GM21717 (cell line): ENCODE data around the gene DGKG.
A peak's percentile ranks its signal among the peaks of the same experiment; 100 is the strongest.

Experiments used
- ATAC-seq: cut with Tn5 transposase; IDR thresholded peaks from one replicate; pipeline ENCODE4 v1.9.1; 2021; ENCODE audit warnings: mild to moderate bottlenecking, moderate library complexity; ENCODE audit not compliant: unreplicated experiment

The DGKG gene

DNA sequence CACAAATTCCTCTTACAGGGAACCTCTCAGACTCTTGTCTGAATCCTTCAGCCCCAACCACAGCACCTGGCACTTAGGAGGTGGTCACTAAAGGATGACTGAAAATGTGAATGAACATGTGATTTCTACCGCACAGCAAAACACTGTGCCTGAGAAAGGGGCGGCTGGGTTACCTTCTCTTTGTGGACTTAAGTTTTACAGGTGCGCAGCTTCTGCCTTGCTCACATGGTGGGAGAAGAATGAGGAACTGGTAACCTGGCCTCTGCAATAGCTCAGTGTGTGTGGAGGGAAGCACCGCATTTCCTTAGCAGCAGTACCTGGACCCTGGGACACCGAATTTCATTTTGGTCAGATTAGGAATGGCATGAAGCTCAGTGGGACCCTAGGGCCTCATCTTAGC lies 243.3 kb downstream of the DGKG start:
- no peak for ATAC-seq

DNA sequence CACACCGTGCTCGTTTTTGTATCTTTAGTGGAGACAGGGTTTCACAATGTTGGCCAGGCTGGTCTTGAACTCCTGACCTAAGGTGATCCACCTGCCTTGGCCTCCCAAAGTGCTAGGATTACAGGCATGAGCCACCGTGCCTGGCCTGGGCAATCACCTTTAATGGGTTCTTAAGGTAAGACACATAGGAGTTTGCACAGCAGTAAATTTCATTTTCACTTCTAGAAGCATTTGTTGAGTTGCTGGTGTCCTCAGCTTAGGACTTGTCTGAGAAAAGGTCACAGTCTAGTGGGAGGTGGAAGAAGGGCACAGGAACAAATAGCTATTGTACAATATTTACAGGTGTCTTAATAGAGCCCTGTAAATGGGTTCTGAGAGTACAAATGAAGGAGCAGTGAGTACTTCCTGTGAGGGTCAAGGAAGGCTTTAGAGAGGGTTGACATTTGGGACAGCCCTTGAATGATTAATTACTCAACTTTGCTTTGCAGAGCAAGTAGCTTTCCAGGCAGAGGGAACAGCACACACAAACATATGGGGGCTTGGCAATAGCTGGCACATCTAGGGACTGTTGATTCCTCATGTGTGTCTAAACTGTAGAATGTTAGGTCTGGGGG lies 244.4 kb downstream of the DGKG start:
- ATAC-seq, result no peak

DNA sequence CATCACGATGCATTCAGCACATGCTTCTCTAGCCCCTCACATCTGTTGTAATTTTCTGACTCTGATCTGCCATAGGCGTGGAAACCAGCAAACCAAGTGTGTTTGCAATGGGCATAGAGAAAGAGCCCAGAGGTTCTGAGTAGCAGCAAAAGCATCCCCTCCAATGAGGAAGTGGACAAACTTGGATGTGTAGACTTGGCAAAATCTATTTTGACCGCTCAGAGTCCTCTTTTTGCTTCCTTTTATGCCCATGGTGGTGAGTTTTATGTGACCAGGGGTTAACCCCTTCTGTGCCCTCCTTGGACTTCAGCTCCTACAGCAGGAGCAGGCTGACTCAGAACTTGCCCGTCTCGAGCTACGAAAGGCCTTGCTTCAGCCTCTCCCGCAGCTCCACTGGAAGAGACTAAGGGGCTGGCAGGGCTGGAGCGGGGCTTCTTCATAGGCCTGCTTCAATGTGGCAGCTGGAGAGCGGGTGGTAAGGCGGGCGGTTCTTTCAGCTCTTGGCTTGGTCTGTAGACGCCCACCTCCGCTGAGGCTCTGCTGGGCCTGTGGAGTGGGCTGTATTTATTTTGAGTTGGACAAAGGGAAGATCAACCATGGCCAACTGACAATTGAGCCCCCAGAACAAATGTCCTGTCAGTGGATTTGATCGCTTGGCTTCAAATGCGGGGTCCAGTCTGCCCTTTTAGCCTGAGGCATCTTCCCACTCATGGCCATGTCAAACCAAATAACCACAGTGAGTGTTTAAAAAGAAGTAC lies 246.6 kb downstream of the DGKG start:
- no peak for ATAC-seq

DNA sequence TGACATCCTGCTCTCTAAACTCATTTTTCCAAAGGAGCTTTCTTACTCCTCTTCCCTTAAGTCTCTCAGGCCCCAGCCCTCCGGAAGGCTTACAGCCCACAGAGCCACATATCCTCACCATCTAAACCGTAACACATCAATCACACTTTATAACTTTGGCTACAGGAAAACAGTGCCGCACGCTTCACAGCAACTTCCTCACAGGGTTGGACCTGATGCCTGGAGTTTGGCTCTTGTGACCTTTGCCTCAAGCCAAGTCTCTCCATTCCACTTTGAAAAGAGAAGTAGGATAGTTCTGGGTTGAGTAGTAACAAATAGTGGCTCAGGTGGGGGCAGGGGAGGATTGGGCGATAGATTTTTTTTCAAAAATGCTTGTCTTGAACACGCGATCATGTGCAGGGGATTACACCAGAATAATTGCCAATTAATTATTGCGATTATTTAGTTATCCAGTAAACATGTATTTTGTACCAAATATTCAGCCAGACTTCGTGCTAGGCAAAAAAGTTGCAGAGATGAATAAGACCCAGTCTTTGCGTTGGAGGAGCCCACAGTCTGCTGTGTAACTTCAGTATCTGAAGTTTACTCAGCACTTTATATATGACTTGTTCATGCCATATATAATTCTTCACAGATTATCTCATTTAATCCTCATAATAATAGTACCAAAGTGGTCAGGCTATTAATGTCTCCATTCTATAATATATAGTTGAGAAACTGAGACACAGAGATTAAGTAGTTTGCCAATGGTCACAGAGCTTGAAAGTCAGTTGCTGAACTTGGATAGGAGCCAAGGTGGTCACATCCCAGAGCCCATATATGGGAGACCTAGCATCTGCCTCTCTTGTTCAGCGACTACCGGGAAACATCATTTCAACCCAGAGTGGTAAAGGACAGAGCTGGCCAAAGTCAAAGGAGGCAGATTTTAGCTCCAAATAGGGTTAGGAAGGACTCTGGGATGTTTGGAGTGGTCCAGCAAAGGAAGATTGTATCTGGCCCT lies 250.8 kb downstream of the DGKG start:
- no peak for ATAC-seq

DNA sequence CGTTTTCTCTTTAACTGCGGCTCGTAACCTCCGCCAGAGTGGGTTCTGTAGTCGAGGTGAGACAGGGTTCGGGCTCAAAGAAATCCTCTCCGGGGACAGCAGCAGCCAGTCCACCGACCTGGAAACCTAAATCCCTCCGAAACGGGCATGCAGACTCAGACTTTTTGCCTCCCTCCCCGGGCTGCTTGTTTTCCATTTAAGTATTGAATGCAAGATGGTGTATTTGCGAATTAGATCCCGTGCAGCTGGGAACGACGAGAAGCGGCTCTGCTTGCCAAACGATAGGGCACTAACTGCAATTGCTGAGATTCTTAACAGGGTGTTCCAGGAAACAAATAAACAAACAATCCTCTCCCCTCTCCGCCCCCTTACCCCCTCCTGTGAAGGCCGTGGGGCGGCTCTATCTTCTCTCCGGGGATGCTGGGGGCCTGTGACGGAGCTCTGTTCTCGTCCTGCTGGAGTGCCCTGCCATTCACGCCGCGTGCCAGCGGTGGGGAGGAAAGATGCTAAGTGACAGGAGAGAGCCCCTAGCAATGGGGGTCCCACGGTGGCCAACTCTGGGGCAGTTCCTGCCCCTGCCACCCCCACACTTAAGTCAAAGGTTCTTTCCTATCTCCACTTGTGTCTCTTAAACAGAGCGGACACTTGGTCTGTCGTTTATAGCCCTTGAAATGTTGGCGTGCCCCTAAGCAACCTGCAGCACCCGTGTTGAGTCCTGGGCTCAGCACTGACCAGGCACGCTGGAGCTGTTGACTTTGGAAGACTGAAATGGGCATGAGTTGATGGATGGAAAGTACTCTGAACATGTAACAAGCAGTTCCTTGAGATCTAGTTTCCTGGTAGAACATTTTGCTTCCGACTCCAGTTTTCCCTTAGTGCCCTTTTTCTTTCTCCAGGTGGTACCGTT lies 251.9 kb downstream of the DGKG start:
- no peak for ATAC-seq

DNA sequence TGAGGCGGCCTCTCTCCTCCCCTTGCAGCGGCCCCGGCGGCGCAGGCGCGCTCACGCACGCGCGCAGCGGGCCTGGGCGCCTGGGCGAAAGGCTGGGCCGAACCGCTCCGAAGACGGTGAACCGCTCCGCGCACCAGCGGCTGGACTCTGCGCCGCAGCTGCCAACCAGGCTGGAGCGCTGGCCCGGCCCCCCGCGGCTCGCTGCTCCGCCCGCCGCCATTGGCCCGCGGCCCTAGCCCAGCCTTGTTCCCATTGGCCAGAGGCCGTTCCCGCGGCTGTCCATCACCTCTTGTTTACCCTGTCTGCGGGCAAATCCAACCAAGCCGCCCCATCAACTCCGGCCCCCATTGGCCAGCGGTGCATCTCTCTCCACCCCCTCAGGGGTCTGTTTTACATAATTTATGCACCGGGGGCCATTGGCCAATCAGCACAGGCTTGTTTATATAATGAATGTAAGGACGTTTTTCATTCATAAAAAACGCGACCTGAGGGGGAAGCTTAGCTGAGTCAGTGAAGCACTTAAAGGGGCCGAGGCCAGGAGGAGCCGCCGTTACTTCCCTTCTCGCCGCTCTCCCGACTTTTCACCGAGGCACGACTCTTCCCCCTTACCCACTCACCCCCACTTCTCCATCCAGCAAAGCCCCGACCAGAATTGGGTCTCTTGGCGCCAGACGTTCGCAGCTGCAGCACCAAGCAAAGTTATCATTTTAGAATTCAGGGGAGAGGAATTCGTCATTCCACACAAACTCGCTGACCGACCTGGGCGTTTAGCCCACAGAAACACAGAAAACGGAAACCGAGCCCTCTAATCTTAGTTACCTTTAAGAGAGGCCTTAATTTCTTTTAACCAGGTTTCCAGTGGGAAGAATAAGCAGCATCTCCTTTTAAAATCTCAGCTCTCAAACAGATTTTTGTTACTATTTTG lies 252.8 kb downstream of the DGKG start, which contains the start of gene ETV5:
ETV5 (minus strand) TSS at position 149 of the 925 bp plus-strand sequence. CDS start 3,221 bp downstream, outside the sequence.
- ATAC-seq, result peak; percentile 92

DNA sequence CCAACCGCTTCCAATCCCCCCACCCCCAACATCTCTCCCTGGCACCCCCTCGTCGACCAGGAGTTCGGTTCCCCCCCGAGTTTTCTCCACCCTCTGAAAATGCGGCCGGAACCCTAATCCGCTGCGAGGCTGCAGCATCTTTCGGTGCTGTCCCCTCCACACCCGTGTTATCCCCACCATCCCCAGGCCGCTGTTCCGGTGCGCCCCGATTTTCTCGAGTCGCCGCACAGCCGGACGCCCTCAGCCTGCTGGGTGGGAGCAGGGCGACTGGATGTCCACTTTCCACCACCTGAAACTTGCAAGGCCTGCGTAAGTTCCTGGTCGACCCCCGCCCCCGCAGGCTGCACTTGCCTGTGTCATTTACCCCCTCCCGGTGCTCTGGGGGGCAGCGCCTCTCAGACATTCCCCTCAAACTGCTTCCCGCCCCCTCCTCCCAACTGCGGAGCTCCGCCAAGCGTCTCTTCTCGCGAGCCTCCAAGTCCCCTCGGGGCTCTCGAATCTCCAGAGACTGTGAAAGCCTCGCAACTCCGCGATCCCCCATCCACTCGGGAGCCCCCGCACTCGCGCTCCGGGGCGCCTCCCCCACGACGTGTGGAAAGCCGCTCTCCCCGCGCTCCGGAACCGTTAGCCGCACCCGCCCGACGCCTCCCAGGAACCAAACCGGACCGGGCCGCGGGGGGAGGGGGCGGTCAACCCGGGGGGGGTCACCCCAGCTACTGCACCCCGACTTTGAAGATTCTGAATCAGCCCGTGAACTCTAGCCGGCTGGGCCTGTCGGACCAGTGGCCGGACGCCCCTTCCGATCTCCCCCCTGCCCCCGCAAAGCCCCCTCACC lies 253.7 kb downstream of the DGKG start:
- no peak for ATAC-seq

DNA sequence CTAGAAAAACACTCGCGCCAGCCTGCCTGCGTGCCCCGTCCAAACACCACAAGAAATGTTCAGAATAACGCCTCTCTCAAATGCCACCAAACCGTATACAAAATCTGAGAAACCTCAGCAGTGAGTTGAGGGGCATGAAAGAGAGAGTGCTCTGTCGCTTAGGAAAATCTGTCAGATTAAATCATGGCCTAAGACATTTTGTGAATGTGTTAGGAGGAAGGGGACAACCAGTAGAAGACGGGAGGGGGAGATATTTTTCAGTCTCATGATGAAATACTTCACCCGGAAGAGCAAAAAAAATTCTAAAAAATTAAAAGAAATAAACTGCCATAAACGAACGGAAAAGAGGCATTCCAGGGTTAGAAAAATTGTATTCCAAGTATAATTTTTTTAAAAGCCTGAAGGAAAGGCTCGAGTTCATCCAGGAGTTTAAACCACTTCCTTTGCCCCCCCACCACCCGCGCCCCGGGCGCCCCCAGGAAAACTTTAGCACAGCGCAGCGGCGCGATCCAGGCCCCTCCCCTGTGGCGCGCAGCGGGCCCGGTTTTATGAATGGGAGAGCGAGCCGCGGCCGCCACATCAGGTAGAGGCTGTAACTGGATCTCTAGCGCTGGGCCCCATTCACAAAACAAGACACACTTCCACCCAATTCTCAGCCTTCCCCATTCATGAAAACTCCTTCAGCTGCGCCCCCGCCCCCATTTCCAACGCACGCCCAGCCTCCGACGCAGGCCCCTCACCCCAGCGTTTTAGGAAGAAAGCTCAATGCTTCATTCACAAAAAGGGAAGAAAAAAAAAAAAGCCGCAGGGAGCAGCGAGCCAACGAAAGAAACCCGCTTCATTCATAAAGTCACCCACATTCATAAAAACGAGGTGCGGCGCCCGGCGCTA lies 254.6 kb downstream of the DGKG start:
- ATAC-seq, result no peak

DNA sequence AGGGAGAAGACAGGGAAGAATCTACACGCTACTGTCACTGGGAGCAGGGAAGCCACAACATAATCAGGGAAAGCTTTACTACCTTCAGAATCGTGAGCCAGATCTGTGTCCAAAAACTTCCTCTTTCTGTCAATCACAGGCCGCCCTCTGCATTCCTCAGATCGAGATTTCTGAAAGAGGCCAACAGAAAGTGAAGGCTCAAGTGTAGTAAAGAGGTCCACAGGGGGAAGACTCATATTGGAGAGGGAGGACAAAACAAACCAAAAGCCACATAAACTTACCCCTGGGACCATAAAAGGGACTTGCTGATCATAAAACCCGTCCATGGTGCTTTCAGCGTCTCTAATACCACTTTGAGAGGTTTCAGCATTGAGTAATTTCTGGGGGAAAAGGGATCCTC lies 256.5 kb downstream of the DGKG start:
- ATAC-seq, result no peak

DNA sequence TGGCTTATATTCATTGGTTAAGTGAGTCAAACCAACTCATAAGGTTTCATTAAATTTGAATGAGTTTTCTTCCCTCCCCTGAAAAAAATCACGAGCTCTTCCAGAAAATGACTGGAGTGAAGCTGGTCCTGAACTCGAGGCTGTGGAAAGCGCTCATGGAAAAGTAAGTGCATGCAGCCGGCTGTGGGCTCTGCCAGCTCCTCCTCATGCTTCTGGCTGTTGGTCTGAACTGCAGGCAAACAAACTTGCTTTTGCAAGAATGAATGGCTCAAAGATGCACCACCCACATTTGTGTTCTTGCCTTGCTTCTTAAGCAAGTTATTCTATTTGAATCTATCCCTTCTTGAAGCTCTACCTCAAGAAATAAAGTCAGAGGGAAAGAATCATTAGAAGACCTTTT lies 259.3 kb downstream of the DGKG start:
- no peak for ATAC-seq

DNA sequence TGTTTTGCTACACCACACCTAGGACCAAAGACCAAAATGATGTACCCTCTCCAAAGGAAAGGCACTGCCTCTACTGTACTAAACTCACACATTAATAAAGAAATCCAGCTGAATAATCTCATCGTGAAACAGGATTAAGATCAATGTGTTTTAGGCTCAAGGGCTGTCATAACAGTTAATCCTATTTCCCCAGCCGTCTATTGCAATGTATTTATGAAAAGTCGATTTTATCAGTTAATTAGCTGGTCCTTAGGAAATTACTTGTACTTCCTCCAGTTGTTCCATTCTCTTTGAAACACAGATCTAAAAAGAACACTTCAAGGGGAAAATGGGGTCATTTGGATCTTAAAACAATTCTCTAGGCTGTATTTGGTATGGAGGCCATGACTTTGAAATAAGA lies 261.6 kb downstream of the DGKG start:
- ATAC-seq, result no peak

DNA sequence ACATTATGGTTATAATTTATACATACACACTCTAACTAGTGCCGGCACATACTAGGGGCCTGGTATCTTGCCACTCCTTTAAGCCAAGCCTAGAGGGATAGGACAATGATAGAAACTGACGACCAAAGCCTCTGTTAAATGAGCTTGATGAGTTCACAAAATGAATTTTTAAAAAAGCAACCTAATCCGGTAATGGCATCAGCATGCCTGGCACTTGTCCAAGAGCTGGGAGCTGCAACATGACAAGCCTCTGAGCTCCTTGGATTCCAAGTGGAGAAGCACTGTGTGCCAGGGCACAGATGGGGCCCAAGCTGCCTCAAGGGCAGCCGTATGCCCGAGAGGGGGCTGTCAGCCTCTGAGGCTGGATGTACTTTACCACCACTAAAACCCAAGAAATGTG lies 262.9 kb downstream of the DGKG start:
- ATAC-seq, result no peak

DNA sequence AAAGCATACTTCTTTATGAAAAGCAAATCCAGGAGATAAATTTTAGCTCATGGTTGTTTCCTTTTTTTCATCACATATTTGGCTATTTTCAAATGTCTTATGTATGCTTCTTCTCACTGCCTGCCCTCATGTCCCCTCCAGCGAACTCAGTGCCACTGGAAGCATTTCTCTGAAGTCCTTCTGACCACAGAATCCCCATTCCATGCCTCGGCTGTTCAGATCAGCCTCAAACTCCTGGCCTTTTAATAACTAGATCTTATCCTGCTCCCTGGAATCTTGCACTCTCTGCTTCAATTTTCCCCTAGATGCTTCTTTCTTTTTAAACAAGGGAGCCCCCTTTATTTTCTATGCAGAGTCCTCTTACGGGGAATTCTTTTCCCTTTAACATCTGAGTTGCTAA lies 263.3 kb downstream of the DGKG start:
- ATAC-seq, result no peak

DNA sequence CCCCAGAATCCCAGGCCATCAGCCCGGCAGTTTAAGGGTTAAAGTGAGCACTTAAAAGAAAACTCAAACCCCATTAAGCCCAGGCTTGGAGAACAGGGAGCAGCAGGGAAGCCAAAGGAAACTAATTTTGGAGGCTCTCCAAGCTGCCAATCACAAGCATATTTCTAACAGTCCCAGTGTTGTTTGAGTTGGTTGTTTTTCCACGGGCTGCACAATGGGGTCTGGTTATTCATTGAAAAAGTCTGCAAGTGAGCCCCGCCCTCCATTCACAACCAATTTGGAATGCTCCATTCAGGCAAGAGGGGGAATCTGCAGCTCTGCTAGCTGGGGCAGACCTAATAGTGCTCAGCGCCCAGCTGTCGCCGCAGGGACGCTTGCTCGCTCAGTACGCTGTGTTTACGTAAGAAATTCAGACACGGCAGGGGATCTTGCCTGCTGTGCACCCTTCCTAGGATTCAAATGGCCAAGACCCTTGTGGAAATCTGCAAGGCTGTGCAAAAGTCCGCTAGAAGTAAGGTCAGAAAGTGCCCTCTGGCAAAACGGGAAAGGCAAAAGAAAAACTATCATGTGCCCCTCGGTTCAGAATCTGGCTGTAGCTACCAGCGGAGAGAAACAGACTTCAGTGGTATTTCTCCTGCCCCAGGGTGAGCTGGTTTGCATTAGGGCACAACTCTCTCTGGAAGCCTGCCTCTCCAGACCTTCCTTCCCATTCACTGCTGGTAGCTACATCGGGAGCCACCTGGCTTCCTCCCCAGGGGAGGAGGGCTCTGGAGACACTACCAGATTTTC lies 264.2 kb downstream of the DGKG start:
- ATAC-seq, result no peak

DNA sequence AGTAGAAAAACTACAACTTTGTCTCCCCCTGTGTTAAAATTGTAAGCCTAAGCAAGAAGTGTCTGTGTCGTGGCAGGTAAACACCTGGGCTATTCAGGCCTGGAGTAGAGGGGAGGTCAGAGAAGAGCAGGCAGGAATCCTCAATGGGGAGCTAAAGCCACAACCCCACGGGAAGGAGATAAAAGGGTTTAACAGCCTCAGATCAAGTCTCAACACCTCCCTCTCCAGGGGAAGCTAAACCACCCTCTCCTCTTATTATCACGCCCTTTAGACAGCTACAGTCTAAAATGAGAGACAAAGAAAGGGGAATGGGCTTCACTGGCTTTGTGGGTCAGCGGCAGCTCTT lies 264.7 kb downstream of the DGKG start:
- no peak for ATAC-seq
